Mesenchymal stem cell (in vitro differentiated cells and primary cell): Measurements from ENCODE around the gene GBA2.

Experiments
- DNase-seq: peaks from one replicate; pipeline ENCODE4 v3.0.0-alpha.2; 2013
- H2AFZ ChIP-seq: one replicate; pipeline ENCODE4 v1.6.1; 2013; ENCODE audit warnings: low read depth, mild to moderate bottlenecking, control low read depth, inconsistent platforms, low read length, moderate library complexity
- H2AK5ac ChIP-seq: 2 replicates; pipeline ENCODE4 v1.6.1; 2013; ENCODE audit warnings: low read length, moderate library complexity, mild to moderate bottlenecking, inconsistent platforms; ENCODE audit not compliant: severe bottlenecking
- H2BK120ac ChIP-seq: one replicate; pipeline ENCODE4 v1.6.1; 2013; ENCODE audit warnings: low read depth, mild to moderate bottlenecking, inconsistent platforms, low read length, moderate library complexity
- H2BK12ac ChIP-seq, 2 experiments: one replicate each; pipeline ENCODE4 v1.6.1; 2013; ENCODE audit warnings: inconsistent platforms in 2 of 2, low read length in 2 of 2, mild to moderate bottlenecking in 2 of 2, moderate library complexity in 2 of 2, control low read depth in 1 of 2
- H2BK15ac ChIP-seq: one replicate; pipeline ENCODE4 v1.6.1; 2013; ENCODE audit warnings: mild to moderate bottlenecking, low read depth, inconsistent platforms; ENCODE audit not compliant: poor library complexity, severe bottlenecking
- H2BK5ac ChIP-seq: 2 replicates; pipeline ENCODE4 v1.6.1; 2013; ENCODE audit warnings: low read depth, mild to moderate bottlenecking, low read length, control low read depth, inconsistent platforms; ENCODE audit not compliant: poor library complexity, severe bottlenecking
- H3K14ac ChIP-seq, 2 experiments: one replicate each; pipeline ENCODE4 v1.6.1; 2013; ENCODE audit warnings: inconsistent platforms in 2 of 2, low read length in 2 of 2, control low read depth in 1 of 2, mild to moderate bottlenecking in 1 of 2, moderate library complexity in 1 of 2
- H3K18ac ChIP-seq, 2 experiments: one replicate each; pipeline ENCODE4 v1.6.1; 2013; ENCODE audit warnings: inconsistent platforms in 2 of 2, low read length in 2 of 2, control low read depth in 1 of 2, low read depth in 1 of 2, mild to moderate bottlenecking in 1 of 2
- H3K23ac ChIP-seq, 2 experiments: one replicate each; pipeline ENCODE4 v1.6.1; 2013; ENCODE audit warnings: inconsistent platforms in 2 of 2, low read length in 2 of 2, mild to moderate bottlenecking in 2 of 2, moderate library complexity in 2 of 2, control low read depth in 1 of 2
- H3K27ac ChIP-seq: 2 replicates; pipeline ENCODE4 v1.5.1; 2013; ENCODE audit warnings: mild to moderate bottlenecking, moderate library complexity, low read length, control low read depth, inconsistent platforms; ENCODE audit not compliant: poor library complexity, severe bottlenecking
- H3K27me3 ChIP-seq, 2 experiments: 2 replicates each; pipeline versions ENCODE4 v1.6.1 to v1.7.0; 2013; ENCODE audit warnings: low read length in 2 of 2, mild to moderate bottlenecking in 2 of 2, moderate library complexity in 2 of 2, control low read depth in 1 of 2, inconsistent platforms in 1 of 2; ENCODE audit not compliant: control insufficient read depth in 1 of 2, insufficient read depth in 1 of 2
- H3K36me3 ChIP-seq, 2 experiments: 2 replicates each; pipeline versions ENCODE4 v1.6.1 to v1.7.0; 2013; ENCODE audit warnings: low read length in 2 of 2, control low read depth in 1 of 2, inconsistent platforms in 1 of 2, low read depth in 1 of 2, mild to moderate bottlenecking in 1 of 2; ENCODE audit not compliant: insufficient read depth in 2 of 2, control insufficient read depth in 1 of 2
- H3K4ac ChIP-seq, 2 experiments: one replicate each; pipeline ENCODE4 v1.6.1; 2013; ENCODE audit warnings: inconsistent platforms in 2 of 2, low read length in 2 of 2, mild to moderate bottlenecking in 2 of 2, moderate library complexity in 2 of 2, control low read depth in 1 of 2, low read depth in 1 of 2
- H3K4me1 ChIP-seq: 2 replicates; pipeline ENCODE4 v1.6.1; 2013; ENCODE audit warnings: low read depth, low read length, control low read depth; ENCODE audit not compliant: control insufficient read depth, insufficient read depth
- H3K4me2 ChIP-seq: 2 replicates; pipeline ENCODE4 v1.6.1; 2013; ENCODE audit warnings: low read length, mild to moderate bottlenecking, inconsistent platforms; ENCODE audit not compliant: poor library complexity, severe bottlenecking
- H3K4me3 ChIP-seq, 2 experiments: 2 replicates each; pipeline versions ENCODE4 v1.5.1 to v1.7.0; 2013; ENCODE audit warnings: low read length in 2 of 2, mild to moderate bottlenecking in 2 of 2, control low read depth in 1 of 2, low read depth in 1 of 2; ENCODE audit not compliant: insufficient read depth in 1 of 2
- H3K79me1 ChIP-seq: replicated peaks from 2 replicates; pipeline ENCODE4 v1.6.1; 2013; ENCODE audit warnings: mild to moderate bottlenecking, control low read depth, low read length, inconsistent platforms; ENCODE audit not compliant: poor library complexity, severe bottlenecking
- H3K9ac ChIP-seq: 2 replicates; pipeline ENCODE4 v1.7.0; 2013; ENCODE audit warnings: mild to moderate bottlenecking, low read length, moderate library complexity
- H3K9me3 ChIP-seq: 2 replicates; pipeline ENCODE4 v1.7.0; 2013; ENCODE audit warnings: mild to moderate bottlenecking, low read length; ENCODE audit not compliant: control insufficient read depth
- H4K8ac ChIP-seq: one replicate; pipeline ENCODE4 v1.6.1; 2013; ENCODE audit warnings: inconsistent platforms, mild to moderate bottlenecking, low read length, moderate library complexity
- H4K91ac ChIP-seq: one replicate; pipeline ENCODE4 v1.6.1; 2013; ENCODE audit warnings: mild to moderate bottlenecking, low read length, inconsistent platforms
- WGBS: methylation state at CpG from one replicate; pipeline ENCODE4 v1.1.7; 2013; ENCODE audit warnings: mixed read lengths; 5-methylcytosine and 5-hydroxymethylcytosine counted together

The GBA2 gene

DNA sequence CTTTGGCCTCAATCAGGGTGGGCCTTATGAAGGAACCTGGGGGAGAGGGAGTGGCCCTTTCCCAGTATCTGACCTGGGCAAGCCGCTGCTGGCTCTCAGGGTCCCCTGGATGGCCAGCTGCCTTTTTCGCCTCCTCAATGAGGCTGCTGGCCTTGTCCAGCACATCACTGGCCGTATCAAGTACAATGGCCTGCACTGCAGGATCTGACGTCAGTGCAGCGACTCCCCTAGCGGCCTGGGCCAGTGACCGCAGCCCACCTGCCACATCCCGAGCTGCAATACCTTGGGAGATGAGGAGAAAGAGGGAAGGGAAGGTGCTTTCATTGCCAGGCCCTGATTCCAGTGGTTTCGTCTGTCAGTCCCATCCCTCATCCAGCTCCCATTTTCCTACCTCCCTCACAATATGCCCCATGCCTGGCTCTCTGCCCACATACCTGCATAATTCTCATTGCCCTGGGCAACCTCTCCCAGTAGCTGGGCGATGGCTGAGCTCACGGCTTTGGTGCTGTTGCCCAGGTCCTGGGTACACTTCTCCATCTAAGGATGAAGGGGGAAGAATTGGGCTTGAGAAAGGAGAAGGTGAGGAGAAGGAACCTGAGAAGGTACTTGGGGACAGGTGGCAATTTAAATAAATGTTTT, 36.1 kb downstream of the GBA2 start:
- Histone ChIP-seq H3K27me3 (no peaks in the 10 kb centered on the region), H3K4me2 (no peak overlapping the region), H4K8ac (no peak overlapping the region), H2BK120ac (no peak overlapping the region), H3K4ac (no peak overlapping the region), H3K4me1 (peaks cover 7% of the 10 kb centered on the region), H3K36me3 (peaks cover 74 to 94% of the 10 kb centered on the region in 2 experiments), H2BK15ac (no peak overlapping the region), H2BK12ac (no peak overlapping the region), H3K27ac (no peak overlapping the region), H3K18ac (no peak overlapping the region), H2AK5ac (no peak overlapping the region), H2AFZ (no peak overlapping the region), H3K9me3 (no peaks in the 10 kb centered on the region), H3K14ac (no peak overlapping the region), H3K79me1 (peaks cover 48% of the 10 kb centered on the region), H3K9ac (no peak overlapping the region), H4K91ac (no peak overlapping the region), H3K23ac (no peak overlapping the region), H2BK5ac (no peak overlapping the region), H3K4me3 (no peak overlapping the region)
- WGBS: 95% methylated on average over 10 of the region's 11 CpGs
- DNase-seq: no peak

- peaks cover 74 to 94% of the 10 kb centered on the region in 2 experiments for H3K36me3 ChIP-seq
- peaks cover 48% of the 10 kb centered on the region for H3K79me1 ChIP-seq
- no peak overlapping the region for H4K8ac ChIP-seq
- no peak overlapping the region for H3K9ac ChIP-seq
- no peak overlapping the region for H4K91ac ChIP-seq
- no peak overlapping the region for H3K14ac ChIP-seq
- no peak overlapping the region for H3K23ac ChIP-seq
- no peak overlapping the region for H3K18ac ChIP-seq
- H3K27ac ChIP-seq: no peak overlapping the region
- H3K9me3 ChIP-seq: no peaks in the 10 kb centered on the region
- H2BK12ac ChIP-seq: no peak overlapping the region
- no peak overlapping the region for H2BK5ac ChIP-seq
- no peak overlapping the region for H2BK120ac ChIP-seq
- no peak for DNase-seq
- H2AFZ ChIP-seq: no peak overlapping the region
- H3K4me2 ChIP-seq: no peak overlapping the region
- 97% methylated on average over 21 of the region's 21 CpGs for WGBS
- no peak overlapping the region for H3K4ac ChIP-seq
- no peak overlapping the region for H3K4me3 ChIP-seq
- no peak overlapping the region for H2BK15ac ChIP-seq
- no peak overlapping the region for H2AK5ac ChIP-seq
- H3K4me1 ChIP-seq: peaks cover 4% of the 10 kb centered on the region
- no peaks in the 10 kb centered on the region for H3K27me3 ChIP-seq
Observed at GRCh38 chr9:35711501-35712428, 37.3 kb downstream of the GBA2 start.

- H2BK15ac ChIP-seq: no peak overlapping the region
- peaks cover 4% of the 10 kb centered on the region for H3K4me1 ChIP-seq
- no peak overlapping the region for H2AFZ ChIP-seq
- 95% methylated on average over 7 of the region's 7 CpGs for WGBS
- no peak overlapping the region for H3K14ac ChIP-seq
- no peak overlapping the region for H3K4me3 ChIP-seq
- H3K27ac ChIP-seq: no peak overlapping the region
- no peaks in the 10 kb centered on the region for H3K27me3 ChIP-seq
- H4K8ac ChIP-seq: no peak overlapping the region
- H3K9me3 ChIP-seq: no peaks in the 10 kb centered on the region
- no peak overlapping the region for H2BK12ac ChIP-seq
- H2BK5ac ChIP-seq: no peak overlapping the region
- no peak overlapping the region for H3K4me2 ChIP-seq
- DNase-seq: no peak
- peaks cover 76 to 94% of the 10 kb centered on the region in 2 experiments for H3K36me3 ChIP-seq
- H3K9ac ChIP-seq: no peak overlapping the region
- no peak overlapping the region for H3K23ac ChIP-seq
- peaks cover 56% of the 10 kb centered on the region for H3K79me1 ChIP-seq
- no peak overlapping the region for H4K91ac ChIP-seq
- no peak overlapping the region for H2AK5ac ChIP-seq
- no peak overlapping the region for H3K18ac ChIP-seq
- no peak overlapping the region for H2BK120ac ChIP-seq
- no peak overlapping the region for H3K4ac ChIP-seq
Observed at GRCh38 chr9:35710818-35711500, 38.1 kb downstream of the GBA2 start.

DNA sequence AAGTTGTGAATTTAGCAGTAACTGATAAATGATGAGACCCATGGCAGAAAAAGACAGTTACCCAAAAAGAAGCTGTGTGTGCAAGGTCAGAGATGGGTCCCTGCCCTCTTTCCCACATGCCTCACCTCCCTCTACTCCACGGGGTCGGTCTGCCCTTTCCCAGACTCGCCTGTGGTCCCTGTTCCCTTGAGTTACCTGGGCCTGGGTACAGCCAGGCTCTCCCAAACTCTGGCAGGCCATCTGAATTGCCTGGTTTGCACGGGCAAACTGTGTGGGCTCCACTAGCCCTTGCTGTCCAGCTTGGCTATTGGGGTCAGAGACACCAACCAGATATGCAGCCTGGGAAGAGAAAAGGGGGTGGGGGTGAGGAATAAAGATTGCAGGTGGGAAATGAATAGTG, 40.9 kb downstream of the GBA2 start:
- Histone ChIP-seq H3K18ac (no peak overlapping the region), H2BK120ac (no peak overlapping the region), H3K27ac (no peak overlapping the region), H3K36me3 (peaks cover 83 to 94% of the 10 kb centered on the region in 2 experiments), H2BK5ac (no peak overlapping the region), H3K14ac (no peak overlapping the region), H3K9me3 (no peaks in the 10 kb centered on the region), H4K91ac (no peak overlapping the region), H3K4me2 (no peak overlapping the region), H3K27me3 (no peaks in the 10 kb centered on the region), H2AFZ (no peak overlapping the region), H3K4me1 (no peaks in the 10 kb centered on the region), H3K9ac (no peak overlapping the region), H4K8ac (no peak overlapping the region), H3K4me3 (no peak overlapping the region), H2BK12ac (no peak overlapping the region), H2BK15ac (no peak overlapping the region), H3K4ac (no peak overlapping the region), H3K79me1 (peaks cover 61% of the 10 kb centered on the region), H3K23ac (no peak overlapping the region), H2AK5ac (no peak overlapping the region)
- WGBS: 98% methylated on average over 4 of the region's 4 CpGs
- no peak for DNase-seq
